Spleen (tissue), 11 donors: ENCODE results near the gene NOBOX. TPM values are rescaled to one million over a fixed set of nuclear protein-coding genes. Genes with fewer than 3 reads are reported as not detected.

Experiments
- DNase-seq: peaks from one replicate; pipeline ENCODE4 v3.0.0-alpha.2; 2020
- H3K27ac ChIP-seq, 8 donors: fragments of 200-600 bp; sonication (generic) in 7 of 8; 1 replicate in 4 of 8; 2 replicates in 4 of 8; pipeline versions ENCODE4 v1.5.0 to v1.8.0; 2016 to 2021; ENCODE audit warnings: inconsistent platforms in 4 of 8, mild to moderate bottlenecking in 4 of 8, moderate library complexity in 1 of 8
- H3K27me3 ChIP-seq, 7 donors: fragments of 200-600 bp; sonication (generic) in 6 of 7; replicated peaks in 1 of 7; 1 replicate in 4 of 7; 2 replicates in 3 of 7; pipeline versions ENCODE4 v1.5.0 to v1.8.0; 2016 to 2021; ENCODE audit warnings: inconsistent platforms in 3 of 7, mild to moderate bottlenecking in 1 of 7
- H3K36me3 ChIP-seq, 6 donors: fragments of 200-600 bp; sonication (generic) in 5 of 6; 1 replicate in 4 of 6; 2 replicates in 2 of 6; pipeline versions ENCODE4 v1.5.0 to v1.8.0; 2016 to 2021; ENCODE audit warnings: inconsistent platforms in 2 of 6
- H3K4me1 ChIP-seq, 6 donors: fragments of 200-600 bp; sonication (generic) in 5 of 6; 1 replicate in 3 of 6; 2 replicates in 3 of 6; pipeline versions ENCODE4 v1.5.0 to v1.8.0; 2016 to 2021; ENCODE audit warnings: inconsistent platforms in 3 of 6
- H3K4me3 ChIP-seq, 8 donors: fragments of 200-600 bp; sonication (generic) in 7 of 8; 1 replicate in 4 of 8; 2 replicates in 4 of 8; pipeline versions ENCODE4 v1.5.0 to v1.8.0; 2016 to 2021; ENCODE audit warnings: inconsistent platforms in 4 of 8, mild to moderate bottlenecking in 4 of 8, moderate library complexity in 2 of 8
- H3K9me3 ChIP-seq, 8 donors: fragments of 200-600 bp; sonication (generic) in 7 of 8; 1 replicate in 4 of 8; 2 replicates in 4 of 8; pipeline versions ENCODE4 v1.5.0 to v1.8.0; 2016 to 2021; ENCODE audit warnings: inconsistent platforms in 4 of 8
- POLR2A ChIP-seq, 3 donors: fragments of 450-650 bp; IDR thresholded peaks; one replicate each; pipeline ENCODE4 v1.5.1; 2017; ENCODE audit warnings: antibody characterized with exemption in 3 of 3, mild to moderate bottlenecking in 1 of 3
- POLR2AphosphoS5 ChIP-seq, 3 donors: sonication (generic); formaldehyde crosslinking; IDR thresholded peaks; one replicate each; pipeline ENCODE4 v1.5.1; 2017; ENCODE audit warnings: antibody characterized with exemption in 3 of 3
- WGBS, 5 donors: extraction: QIAGEN DNeasy Blood & Tissue Kit in 3 of 5; methylation state at CpG; one replicate each; pipeline versions ENCODE4 v1.1.5 to v1.1.7; 2013 to 2018; 5-methylcytosine and 5-hydroxymethylcytosine counted together
- intact Hi-C: fragments of 100-400 bp; cut with DNase I; formaldehyde crosslinking; loops from one replicate; pipeline ENCODE4 v1.15.0; 2023; ENCODE audit warnings: low total_unique reads
- polyA plus RNA-seq, 3 donors: library from polyadenylated mRNA; stranded (reverse); fragments of 200-250 nt; gene quantifications; one replicate each; pipeline ENCODE4 v1.2.1, GENCODE V29; 2013
- total RNA-seq, 7 donors: library from RNA; depleted of rRNA in 3 of 7; stranded (reverse); fragments of >200 nt in 3 of 7; fragmentation: NEBNext Ultra II Directional in 4 of 7; extraction: Animal tissue kit (Norgen Biotek cat#: 25700) in 4 of 7; gene quantifications; one replicate each; pipeline versions ENCODE4 v1.1.0 to v1.2.1, GENCODE V29; 2016 to 2021
- TF ChIP-seq, protein P1 (sequence below), 11 experiments: fragments of 200-600 bp in 7 of 11; fragments of 450-650 bp in 4 of 11; sonication (generic) in 4 of 11; IDR thresholded peaks in 8 of 11; conservative IDR thresholded peaks in 3 of 11; 1 replicate in 7 of 11; 2 replicates in 4 of 11; pipeline versions ENCODE4 v1.4.0 to v1.8.0; 2016 to 2021; ENCODE audit warnings: antibody characterized with exemption in 11 of 11, inconsistent platforms in 4 of 11, mild to moderate bottlenecking in 1 of 11
- donor health status: healthy with polysubstance abuse.
- donor health status: DM: no; HTN: no; CAD: no; lungs with moderate emphysema.
- donor health status: DM: no; HTN: no; CAD: no.
- donor health status: Bipolar disorder and iron deficiency.
- donor health status: healthy.
- donor health status: DM: no; HTN: no; CAD: no.
- donor health status: DM: yes; HTN: yes; CAD: no.

Gene NOBOX
- total and polyA plus RNA-seq, 10 donors, result not detected

DNA sequence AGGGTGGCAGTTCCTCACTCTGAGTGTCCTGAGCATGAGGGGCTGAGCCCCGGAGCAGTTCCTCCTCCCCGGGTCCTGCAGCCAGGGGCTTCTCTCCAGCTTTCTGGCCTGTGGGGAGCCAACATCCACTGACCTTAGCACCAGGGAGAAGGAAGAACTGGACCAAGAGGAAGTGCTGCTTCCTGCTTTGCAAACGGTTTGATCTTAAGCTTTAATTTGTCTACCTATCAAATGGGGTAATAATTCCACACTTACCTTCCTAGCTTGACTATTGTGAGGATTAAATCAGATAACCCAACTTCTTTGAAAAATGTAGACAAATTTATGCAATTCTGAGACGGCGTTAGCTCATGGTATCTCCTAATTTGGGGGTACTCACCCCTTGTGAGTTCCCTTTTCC is 2.0 kb downstream of the NOBOX start:
- intact Hi-C loops, result no loop called here
- Histone ChIP-seq H3K9me3 (no peaks in the 10 kb centered on the region), H3K4me3 (no peak overlapping the region), H3K4me1 (no peaks in the 10 kb centered on the region), H3K36me3 (no peaks in the 10 kb centered on the region), H3K27me3 (no peaks in the 10 kb centered on the region), H3K27ac (no peak overlapping the region)
- WGBS, 5 donors, result 36 to 53% (median 47%) methylated on average over 4 to 5 of the region's 5 CpGs
- TF ChIP-seq POLR2AphosphoS5 (IDR thresholded peaks at IDR 0.05) (no peak), POLR2A (IDR thresholded peaks at IDR 0.05) (no peak)
- TF ChIP-seq, protein P1, sequence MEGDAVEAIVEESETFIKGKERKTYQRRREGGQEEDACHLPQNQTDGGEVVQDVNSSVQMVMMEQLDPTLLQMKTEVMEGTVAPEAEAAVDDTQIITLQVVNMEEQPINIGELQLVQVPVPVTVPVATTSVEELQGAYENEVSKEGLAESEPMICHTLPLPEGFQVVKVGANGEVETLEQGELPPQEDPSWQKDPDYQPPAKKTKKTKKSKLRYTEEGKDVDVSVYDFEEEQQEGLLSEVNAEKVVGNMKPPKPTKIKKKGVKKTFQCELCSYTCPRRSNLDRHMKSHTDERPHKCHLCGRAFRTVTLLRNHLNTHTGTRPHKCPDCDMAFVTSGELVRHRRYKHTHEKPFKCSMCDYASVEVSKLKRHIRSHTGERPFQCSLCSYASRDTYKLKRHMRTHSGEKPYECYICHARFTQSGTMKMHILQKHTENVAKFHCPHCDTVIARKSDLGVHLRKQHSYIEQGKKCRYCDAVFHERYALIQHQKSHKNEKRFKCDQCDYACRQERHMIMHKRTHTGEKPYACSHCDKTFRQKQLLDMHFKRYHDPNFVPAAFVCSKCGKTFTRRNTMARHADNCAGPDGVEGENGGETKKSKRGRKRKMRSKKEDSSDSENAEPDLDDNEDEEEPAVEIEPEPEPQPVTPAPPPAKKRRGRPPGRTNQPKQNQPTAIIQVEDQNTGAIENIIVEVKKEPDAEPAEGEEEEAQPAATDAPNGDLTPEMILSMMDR (IDR thresholded peaks at IDR 0.05 in 8 of 11, conservative IDR thresholded peaks at IDR 0.05 in 3 of 11), result no peak
- no peak for DNase-seq

DNA sequence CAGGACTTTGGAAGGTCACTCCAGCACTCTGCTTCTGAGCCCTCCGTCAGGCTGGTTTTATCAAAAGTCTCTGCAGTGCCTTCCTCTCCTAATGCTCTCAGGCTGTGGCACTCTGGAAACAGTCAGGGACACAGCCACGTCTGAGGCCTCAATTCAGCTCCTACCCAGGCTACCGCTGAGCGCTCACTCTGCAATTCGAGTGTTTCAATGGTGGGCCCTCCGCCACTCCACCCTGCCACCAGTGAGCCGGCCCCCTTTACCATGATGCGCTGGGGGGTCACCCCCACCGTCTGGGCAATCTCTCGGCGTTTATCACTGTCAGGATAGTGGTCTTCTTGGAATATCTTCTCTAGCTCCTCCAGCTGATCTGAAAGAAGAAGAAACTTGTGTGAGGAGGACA is 3.5 kb downstream of the NOBOX start:
- Histone ChIP-seq H3K4me3 (no peak overlapping the region), H3K27ac (no peak overlapping the region), H3K4me1 (no peaks in the 10 kb centered on the region), H3K36me3 (no peaks in the 10 kb centered on the region), H3K27me3 (no peaks in the 10 kb centered on the region), H3K9me3 (no peaks in the 10 kb centered on the region)
- DNase-seq, result no peak
- 86 to 92% (median 88%) methylated on average over 11 of the region's 11 CpGs for WGBS, 5 donors
- TF ChIP-seq POLR2A (IDR thresholded peaks at IDR 0.05) (no peak), POLR2AphosphoS5 (IDR thresholded peaks at IDR 0.05) (no peak)
- TF ChIP-seq, protein P1 (IDR thresholded peaks at IDR 0.05 in 8 of 11, conservative IDR thresholded peaks at IDR 0.05 in 3 of 11), result no peak
- intact Hi-C loops, result no loop called here

GRCh38 chr7:144398911-144399310 is 4.6 kb downstream of the NOBOX start:
- Histone ChIP-seq H3K36me3 (no peaks in the 10 kb centered on the region), H3K27ac (no peak overlapping the region), H3K4me1 (no peaks in the 10 kb centered on the region), H3K27me3 (no peaks in the 10 kb centered on the region), H3K4me3 (no peak overlapping the region), H3K9me3 (no peaks in the 10 kb centered on the region)
- TF ChIP-seq POLR2A (IDR thresholded peaks at IDR 0.05) (no peak), POLR2AphosphoS5 (IDR thresholded peaks at IDR 0.05) (no peak)
- TF ChIP-seq, protein P1 (IDR thresholded peaks at IDR 0.05 in 8 of 11, conservative IDR thresholded peaks at IDR 0.05 in 3 of 11), result no peak
- WGBS, 5 donors, result 82 to 90% (median 85%) methylated on average over 6 of the region's 6 CpGs
- DNase-seq, result no peak
- intact Hi-C loops, result no loop called here

DNA sequence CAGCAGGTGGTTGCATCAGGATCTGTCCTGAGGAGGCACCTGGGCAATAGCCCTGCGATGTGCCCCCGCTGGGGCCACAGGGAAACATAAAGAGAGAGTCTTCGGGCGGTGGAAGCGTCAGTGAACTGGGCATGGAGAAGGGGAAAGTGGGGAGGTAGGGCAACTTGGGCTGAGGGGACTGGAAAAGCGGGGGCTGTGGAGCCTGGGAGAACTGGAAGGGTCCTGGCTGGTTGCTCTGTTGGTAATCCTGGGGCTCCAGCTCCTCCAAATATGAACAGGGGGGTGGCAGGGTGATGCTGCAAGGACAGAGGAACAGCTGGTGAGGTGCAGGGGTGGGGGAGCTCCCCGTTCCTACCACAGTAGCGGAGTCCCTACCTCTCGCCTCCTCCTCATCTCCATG is 5.2 kb downstream of the NOBOX start:
- no peak for DNase-seq
- no peaks in the 10 kb centered on the region for H3K36me3 ChIP-seq
- H3K27ac ChIP-seq, result no peak overlapping the region
- no peaks in the 10 kb centered on the region for H3K4me1 ChIP-seq
- no peaks in the 10 kb centered on the region for H3K27me3 ChIP-seq
- no peaks in the 10 kb centered on the region for H3K9me3 ChIP-seq
- intact Hi-C loops, result no loop called here
- WGBS, 5 donors, result 77 to 91% (median 87%) methylated on average over 9 of the region's 9 CpGs
- no peak overlapping the region for H3K4me3 ChIP-seq
- TF ChIP-seq, protein P1 (IDR thresholded peaks at IDR 0.05 in 8 of 11, conservative IDR thresholded peaks at IDR 0.05 in 3 of 11), result no peak
- TF ChIP-seq POLR2AphosphoS5 (IDR thresholded peaks at IDR 0.05), result no peak
- TF ChIP-seq POLR2A (IDR thresholded peaks at IDR 0.05), result no peak
